ENCODE results near the gene POU2F1.

DNA sequence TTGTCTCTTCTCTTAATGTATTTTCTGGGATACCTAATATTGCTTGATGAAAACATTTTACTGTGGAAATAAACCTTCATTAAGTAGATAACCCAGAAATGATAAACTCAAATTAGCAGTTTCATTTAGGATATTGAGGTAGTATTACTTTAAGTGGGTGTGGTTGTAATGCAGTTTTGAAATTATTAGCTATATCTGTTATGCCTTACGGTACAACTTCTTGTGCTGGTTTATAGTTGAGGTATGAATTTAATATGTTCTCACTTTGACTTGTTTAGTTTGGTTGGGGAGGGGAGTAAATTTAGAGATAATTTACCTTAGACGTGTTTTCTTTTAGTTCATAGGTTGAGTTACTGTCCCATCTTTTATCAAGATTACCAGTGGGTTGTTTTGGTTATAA is 111.0 kb downstream of the POU2F1 start:
- TF ChIP-seq CTCF (IDR thresholded peaks at IDR 0.05) (no peak), POLR2A (IDR thresholded peaks at IDR 0.05) (no peak)

Measured in body of pancreas (tissue), 4 donors.